WTC11 (cell line): Measurements from ENCODE around the gene TRIM29.

Source experiments
- CTCF ChIP-seq: fragments of 200-600 bp; IDR thresholded peaks from 2 replicates; pipeline ENCODE4 v1.8.0; 2022; ENCODE audit warnings: antibody characterized with exemption
- E2F5 ChIP-seq: sonication (generic); formaldehyde crosslinking; IDR thresholded peaks from 2 replicates; pipeline ENCODE4 v1.8.1; 2022; ENCODE audit warnings: mild to moderate bottlenecking, moderate library complexity, missing genetic modification reagents
- JUN ChIP-seq: sonication (generic); formaldehyde crosslinking; IDR thresholded peaks from 2 replicates; pipeline ENCODE4 v1.8.0; 2023; ENCODE audit warnings: mild to moderate bottlenecking, missing genetic modification reagents
- MAX ChIP-seq: sonication (generic); formaldehyde crosslinking; IDR thresholded peaks from 2 replicates; pipeline ENCODE4 v1.8.0; 2022; ENCODE audit warnings: mild to moderate bottlenecking, missing genetic modification reagents
- NFYB ChIP-seq: sonication (generic); formaldehyde crosslinking; conservative IDR thresholded peaks from 2 replicates; pipeline ENCODE4 v1.8.0; 2022; ENCODE audit warnings: low read depth, missing genetic modification reagents
- NR1H2 ChIP-seq: sonication (generic); formaldehyde crosslinking; IDR thresholded peaks from 2 replicates; pipeline ENCODE4 v1.9.0; 2021; ENCODE audit warnings: mild to moderate bottlenecking, moderate library complexity, missing genetic modification reagents
- SMAD3 ChIP-seq: sonication (generic); formaldehyde crosslinking; IDR thresholded peaks from 2 replicates; pipeline ENCODE4 v1.8.0; 2022; ENCODE audit warnings: missing genetic modification reagents, mild to moderate bottlenecking, borderline replicate concordance
- SOX15 ChIP-seq: fragments of 250-450 bp; sonication (Bioruptor Pico); IDR thresholded peaks from 2 replicates; pipeline ENCODE4 v1.9.0; 2021; ENCODE audit warnings: mild to moderate bottlenecking
- USF2 ChIP-seq: sonication (generic); formaldehyde crosslinking; IDR thresholded peaks from 2 replicates; pipeline ENCODE4 v1.8.1; 2023; ENCODE audit warnings: mild to moderate bottlenecking, missing genetic modification reagents, moderate library complexity
- ZNF121 ChIP-seq: sonication (generic); formaldehyde crosslinking; IDR thresholded peaks from 2 replicates; pipeline ENCODE4 v1.8.0; 2023; ENCODE audit warnings: missing genetic modification reagents
- ZNF138 ChIP-seq: sonication (generic); formaldehyde crosslinking; conservative IDR thresholded peaks from 2 replicates; pipeline ENCODE4 v1.8.1; 2022; ENCODE audit warnings: mild to moderate bottlenecking, moderate library complexity, missing genetic modification reagents
- TF ChIP-seq, protein P1 (sequence below): sonication (generic); formaldehyde crosslinking; IDR thresholded peaks from 2 replicates; pipeline ENCODE4 v1.8.1; 2023; ENCODE audit warnings: mild to moderate bottlenecking, missing genetic modification reagents, moderate library complexity
- TF ChIP-seq, protein P2 (sequence below): fragments of 250-450 bp; sonication (Bioruptor Pico); IDR thresholded peaks from 2 replicates; pipeline ENCODE4 v1.9.0; 2021; ENCODE audit warnings: moderate library complexity, mild to moderate bottlenecking, inconsistent platforms, borderline replicate concordance

DNA sequence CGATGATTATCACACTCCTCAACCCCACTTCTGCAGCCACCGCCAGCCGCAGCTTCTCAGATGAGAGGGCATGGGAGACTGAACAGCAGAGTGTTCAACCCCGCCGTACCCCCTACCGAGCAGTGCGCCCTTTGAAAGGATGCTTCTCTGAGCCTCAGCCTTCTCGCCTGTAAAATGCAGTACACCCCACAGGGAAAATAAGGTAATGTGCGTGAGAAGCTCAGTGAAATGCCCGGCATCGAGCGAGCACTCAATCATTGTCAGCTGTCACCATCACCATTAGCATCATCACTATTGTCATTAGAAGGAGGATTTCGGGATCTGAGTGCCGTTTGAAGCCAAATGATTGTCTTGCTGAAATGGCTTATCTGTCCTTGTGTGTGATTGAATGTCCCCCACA is 13.6 kb downstream of the TRIM29 start:
- TF ChIP-seq, protein P1, sequence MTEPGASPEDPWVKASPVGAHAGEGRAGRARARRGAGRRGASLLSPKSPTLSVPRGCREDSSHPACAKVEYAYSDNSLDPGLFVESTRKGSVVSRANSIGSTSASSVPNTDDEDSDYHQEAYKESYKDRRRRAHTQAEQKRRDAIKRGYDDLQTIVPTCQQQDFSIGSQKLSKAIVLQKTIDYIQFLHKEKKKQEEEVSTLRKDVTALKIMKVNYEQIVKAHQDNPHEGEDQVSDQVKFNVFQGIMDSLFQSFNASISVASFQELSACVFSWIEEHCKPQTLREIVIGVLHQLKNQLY = no peak
- TF ChIP-seq E2F5 (CRISPR knock-in tag) = no peak
- TF ChIP-seq CTCF = no peak
- TF ChIP-seq ZNF138 (CRISPR knock-in tag) = no peak
- no peak for TF ChIP-seq MAX (CRISPR knock-in tag)
- no peak for TF ChIP-seq SOX15 (CRISPR knock-in tag)
- no peak for TF ChIP-seq JUN (CRISPR knock-in tag)
- TF ChIP-seq SMAD3 (CRISPR knock-in tag) = no peak
- TF ChIP-seq, protein P2, sequence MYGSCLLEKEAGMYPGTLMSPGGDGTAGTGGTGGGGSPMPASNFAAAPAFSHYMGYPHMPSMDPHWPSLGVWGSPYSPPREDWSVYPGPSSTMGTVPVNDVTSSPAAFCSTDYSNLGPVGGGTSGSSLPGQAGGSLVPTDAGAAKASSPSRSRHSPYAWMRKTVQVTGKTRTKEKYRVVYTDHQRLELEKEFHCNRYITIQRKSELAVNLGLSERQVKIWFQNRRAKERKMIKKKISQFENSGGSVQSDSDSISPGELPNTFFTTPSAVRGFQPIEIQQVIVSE (CRISPR knock-in tag) = no peak
- no peak for TF ChIP-seq NFYB
- no peak for TF ChIP-seq NR1H2 (CRISPR knock-in tag)
- no peak for TF ChIP-seq ZNF121 (CRISPR knock-in tag)
- no peak for TF ChIP-seq USF2
